Muscle of leg (tissue), 11 donors: ENCODE measurements around the gene DET1. TPM values are rescaled to one million over a fixed set of nuclear protein-coding genes. Genes with fewer than 3 reads are reported as not detected.
"Not testable (repeated sequence)": the region's sequence is repeated elsewhere in the genome, so short reads cannot be mapped to it uniquely, and the experiment has no call there.

ENCODE experiments used
- DNase-seq: peaks from one replicate; pipeline ENCODE4 v3.0.0; 2013
- H3K27ac ChIP-seq: one replicate; pipeline ENCODE4 v1.5.1; 2013; ENCODE audit warnings: mild to moderate bottlenecking, low read length, control low read depth
- H3K27me3 ChIP-seq: one replicate; pipeline ENCODE4 v1.6.1; 2013; ENCODE audit warnings: low read length; ENCODE audit not compliant: control insufficient read depth, insufficient read depth
- H3K36me3 ChIP-seq: one replicate; pipeline ENCODE4 v1.6.1; 2013; ENCODE audit warnings: low read length; ENCODE audit not compliant: control insufficient read depth, insufficient read depth
- H3K4me1 ChIP-seq: one replicate; pipeline ENCODE4 v1.6.1; 2013; ENCODE audit warnings: low read length; ENCODE audit not compliant: control insufficient read depth, insufficient read depth
- H3K4me3 ChIP-seq: one replicate; pipeline ENCODE4 v1.5.1; 2013; ENCODE audit warnings: low read length, control low read depth
- H3K9me3 ChIP-seq: replicated peaks from 2 replicates; pipeline ENCODE4 v1.6.1; 2013; ENCODE audit warnings: low read depth, low read length; ENCODE audit not compliant: control insufficient read depth
- WGBS: methylation state at CpG from one replicate; pipeline ENCODE4 v1.1.5; 2013; ENCODE audit warnings: missing lambda C conversion rate; ENCODE audit not compliant: insufficient coverage; 5-methylcytosine and 5-hydroxymethylcytosine counted together
- polyA plus RNA-seq, 8 donors: library from polyadenylated mRNA; unstranded; fragments of 120-200 nt; gene quantifications; one replicate each; pipeline versions ENCODE4 v1.2.1 to v1.2.3, GENCODE V29; 2013; ENCODE audit warnings: inconsistent platforms in 1 of 8, low replicate concordance in 1 of 8; ENCODE audit not compliant: insufficient read length in 8 of 8, insufficient read depth in 1 of 8
- total RNA-seq: library from RNA; stranded (reverse); fragments of 120-200 nt; gene quantifications from one replicate; pipeline ENCODE4 v1.2.4, GENCODE V29; 2013

DET1 gene
- total and polyA plus RNA-seq, 9 donors, result 8.4 to 11.4 (median 9.8) TPM

DNA sequence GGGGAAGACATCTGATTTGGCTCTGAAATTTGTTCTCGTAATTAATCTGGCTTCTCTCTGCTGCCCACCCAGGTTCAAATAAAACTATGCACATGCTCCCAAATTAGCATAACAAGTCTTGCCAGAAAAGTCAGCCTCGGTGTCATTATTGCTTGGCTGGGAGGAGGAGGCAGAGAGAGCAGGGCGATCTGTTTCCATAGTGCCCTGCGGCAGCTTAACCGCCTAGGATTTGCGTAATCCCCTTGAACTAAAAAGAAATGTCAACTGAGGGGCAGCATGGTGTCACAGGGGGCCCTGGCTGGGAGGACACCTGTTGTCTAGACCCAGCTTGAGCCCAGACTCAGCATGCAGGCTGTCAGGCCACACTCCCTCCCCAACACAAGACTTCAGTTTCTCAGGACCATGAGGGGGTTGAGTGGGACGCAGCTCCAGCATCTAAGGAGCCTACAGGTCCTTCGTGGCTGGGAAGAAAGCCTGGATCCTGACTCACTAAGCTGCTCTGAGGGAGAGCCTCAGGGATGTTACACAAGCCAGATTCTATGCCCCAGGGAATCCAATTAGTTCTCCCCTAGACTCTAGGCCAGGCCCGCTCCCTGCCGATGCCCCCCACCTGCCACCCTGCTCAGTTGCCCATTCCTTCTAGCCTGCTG is 61.7 kb downstream of the DET1 start:
- 30% methylated on average over 8 of the region's 10 CpGs for WGBS
- Histone ChIP-seq H3K27me3 (no peaks in the 10 kb centered on the region), H3K9me3 (no peaks in the 10 kb centered on the region), H3K27ac (no peak overlapping the region), H3K36me3 (no peaks in the 10 kb centered on the region), H3K4me3 (no peak overlapping the region), H3K4me1 (peaks cover 13% of the 10 kb centered on the region)
- DNase-seq, result peak; percentile 40

GRCh38 chr15:88482263-88482662 is 64.2 kb downstream of the DET1 start:
- no peak overlapping the region for H3K4me3 ChIP-seq
- no peak overlapping the region for H3K27ac ChIP-seq
- no peak for DNase-seq
- H3K36me3 ChIP-seq, result peaks cover 16% of the 10 kb centered on the region
- 73% methylated on average over 1 of the region's 1 CpG for WGBS
- H3K9me3 ChIP-seq, result no peaks in the 10 kb centered on the region
- peaks cover 12% of the 10 kb centered on the region for H3K4me1 ChIP-seq
- H3K27me3 ChIP-seq, result no peaks in the 10 kb centered on the region

- Histone ChIP-seq H3K27me3 (no peaks in the 10 kb centered on the region), H3K4me3 (no peak overlapping the region), H3K9me3 (no peaks in the 10 kb centered on the region), H3K36me3 (peaks cover 28% of the 10 kb centered on the region), H3K4me1 (peaks cover 15% of the 10 kb centered on the region), H3K27ac (no peak overlapping the region)
- DNase-seq, result no peak
- WGBS, result 62% methylated on average over 8 of the region's 8 CpGs
These were observed 65.5 kb downstream of the DET1 start for GRCh38 chr15:88480981-88481380.

GRCh38 chr15:88479169-88479568 is 67.3 kb downstream of the DET1 start:
- H3K36me3 ChIP-seq, result peaks cover 35% of the 10 kb centered on the region
- no CpG with 5 or more reads among the region's 3 CpGs for WGBS

DNA sequence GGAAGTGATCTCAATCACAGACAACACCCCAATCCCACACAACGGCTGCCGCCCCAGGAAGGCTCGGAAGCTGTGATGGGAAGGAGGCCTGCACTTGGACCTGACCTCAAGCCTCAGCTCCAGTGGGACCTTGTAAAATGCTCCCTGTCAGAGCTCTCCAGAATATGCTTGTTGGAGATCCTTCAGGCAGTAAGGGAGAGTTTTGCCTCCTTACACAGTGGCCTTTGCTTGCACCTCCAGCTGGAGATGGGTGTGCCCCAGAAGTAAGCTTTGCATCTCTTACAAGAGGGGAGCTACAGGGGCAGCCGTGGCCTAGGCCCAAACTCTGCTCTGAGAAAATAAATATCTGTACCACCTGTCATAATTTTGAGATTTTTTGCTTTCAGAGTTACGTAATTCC is 68.6 kb downstream of the DET1 start:
- H3K9me3 ChIP-seq, result no peaks in the 10 kb centered on the region
- H3K36me3 ChIP-seq, result peaks cover 43% of the 10 kb centered on the region
- no peak overlapping the region for H3K27ac ChIP-seq
- peaks cover 3% of the 10 kb centered on the region for H3K4me1 ChIP-seq
- DNase-seq, result no peak
- no peaks in the 10 kb centered on the region for H3K27me3 ChIP-seq
- no peak overlapping the region for H3K4me3 ChIP-seq
- no CpG with 5 or more reads among the region's 5 CpGs for WGBS

More at GRCh38 chr15:88479169-88479568, 67.3 kb downstream of the DET1 start:
- Histone ChIP-seq H3K27me3 (no peaks in the 10 kb centered on the region), H3K27ac (no peak overlapping the region), H3K9me3 (no peaks in the 10 kb centered on the region), H3K4me1 (peaks cover 5% of the 10 kb centered on the region), H3K4me3 (no peak overlapping the region)
- DNase-seq, result no peak

GRCh38 chr15:88477126-88477525 is 69.4 kb downstream of the DET1 start:
- peaks cover 3% of the 10 kb centered on the region for H3K4me1 ChIP-seq
- no peaks in the 10 kb centered on the region for H3K27me3 ChIP-seq
- no peaks in the 10 kb centered on the region for H3K9me3 ChIP-seq
- no peak overlapping the region for H3K4me3 ChIP-seq
- 87% methylated on average over 4 of the region's 7 CpGs for WGBS
- H3K36me3 ChIP-seq, result peaks cover 47% of the 10 kb centered on the region
- no peak for DNase-seq
- H3K27ac ChIP-seq, result no peak overlapping the region

- Histone ChIP-seq H3K36me3 (peaks cover 49% of the 10 kb centered on the region), H3K4me3 (no peak overlapping the region), H3K27me3 (no peaks in the 10 kb centered on the region), H3K27ac (no peak overlapping the region), H3K4me1 (peaks cover 3% of the 10 kb centered on the region), H3K9me3 (no peaks in the 10 kb centered on the region)
- 44% methylated on average over 4 of the region's 8 CpGs for WGBS
- DNase-seq, result peak; percentile 52
These were observed 69.8 kb downstream of the DET1 start for GRCh38 chr15:88476635-88477060.

GRCh38 chr15:88473661-88474293 is 72.7 kb downstream of the DET1 start:
- H3K36me3 ChIP-seq, result peaks cover 54% of the 10 kb centered on the region
- H3K27ac ChIP-seq, result not testable (repeated sequence)
- 100% methylated on average over 1 of the region's 4 CpGs for whole genome bisulfite sequencing

GRCh38 chr15:88472225-88472624 is 74.3 kb downstream of the DET1 start:
- 84% methylated on average over 3 of the region's 4 CpGs for WGBS
- no peak overlapping the region for H3K27ac ChIP-seq
- H3K4me1 ChIP-seq, result peaks cover 9% of the 10 kb centered on the region
- H3K36me3 ChIP-seq, result peaks cover 42% of the 10 kb centered on the region
- DNase-seq, result no peak
- H3K4me3 ChIP-seq, result no peak overlapping the region
- H3K27me3 ChIP-seq, result no peaks in the 10 kb centered on the region
- H3K9me3 ChIP-seq, result no peaks in the 10 kb centered on the region

More at GRCh38 chr15:88473661-88474293, 72.7 kb downstream of the DET1 start:
- H3K27me3 ChIP-seq, DNase-seq, H3K9me3 ChIP-seq, H3K4me1 ChIP-seq, H3K4me3 ChIP-seq: not testable (repeated sequence)

- H3K36me3 ChIP-seq, result peaks cover 31% of the 10 kb centered on the region
- WGBS, result 92% methylated on average over 4 of the region's 6 CpGs
These were observed 75.7 kb downstream of the DET1 start for GRCh38 chr15:88470625-88471372.

More at GRCh38 chr15:88470625-88471372, 75.7 kb downstream of the DET1 start:
- H3K27ac ChIP-seq, result no peak overlapping the region
- no peak overlapping the region for H3K4me3 ChIP-seq
- peaks cover 8% of the 10 kb centered on the region for H3K4me1 ChIP-seq
- no peaks in the 10 kb centered on the region for H3K9me3 ChIP-seq
- DNase-seq, result no peak
- no peaks in the 10 kb centered on the region for H3K27me3 ChIP-seq
